Retina (tissue), 1 donor: ENCODE data around the gene NTM.

ENCODE experiments used
- DNase-seq: peaks from one replicate; pipeline ENCODE4 v3.0.0-alpha.2; 2016

Gene NTM

DNA sequence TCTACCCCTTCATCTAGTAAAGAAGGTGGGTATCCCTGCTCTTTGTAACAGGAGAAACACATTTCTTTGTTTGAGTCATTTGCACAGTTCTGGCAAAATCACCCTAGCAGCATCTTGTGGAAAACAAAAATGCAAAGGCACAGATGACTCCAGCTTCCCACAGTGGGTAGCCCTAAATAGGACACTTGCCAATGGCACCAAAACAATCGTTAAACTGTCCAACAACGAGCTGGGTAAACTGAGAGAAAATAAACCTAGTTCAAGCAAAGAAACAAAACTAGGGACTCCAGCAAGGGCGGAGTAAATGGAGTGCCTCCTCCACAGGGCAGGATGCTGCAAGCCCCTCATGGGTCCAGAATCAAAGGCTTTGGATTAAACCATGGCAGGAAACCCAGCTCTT lies 239.5 kb downstream of the NTM start:
- DNase-seq = no peak

DNA sequence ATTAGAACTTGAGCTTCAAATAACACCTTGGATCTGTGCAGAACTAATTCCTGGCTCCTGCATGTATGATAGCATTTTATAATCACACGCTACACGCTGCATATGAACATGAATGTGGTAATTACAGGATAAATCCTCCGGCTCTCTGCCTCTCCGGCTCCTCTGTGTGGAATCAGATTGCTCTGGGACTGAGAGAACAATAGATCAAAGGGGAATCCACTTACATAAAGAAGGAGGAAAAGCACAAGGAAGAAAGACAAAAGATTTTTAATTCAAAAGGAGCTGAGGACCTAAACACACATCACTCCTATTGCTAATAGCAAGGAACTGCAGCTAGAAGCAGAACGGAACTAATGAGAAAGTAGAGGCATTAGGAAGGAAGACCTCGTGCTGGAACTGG lies 240.9 kb downstream of the NTM start:
- DNase-seq = no peak

DNA sequence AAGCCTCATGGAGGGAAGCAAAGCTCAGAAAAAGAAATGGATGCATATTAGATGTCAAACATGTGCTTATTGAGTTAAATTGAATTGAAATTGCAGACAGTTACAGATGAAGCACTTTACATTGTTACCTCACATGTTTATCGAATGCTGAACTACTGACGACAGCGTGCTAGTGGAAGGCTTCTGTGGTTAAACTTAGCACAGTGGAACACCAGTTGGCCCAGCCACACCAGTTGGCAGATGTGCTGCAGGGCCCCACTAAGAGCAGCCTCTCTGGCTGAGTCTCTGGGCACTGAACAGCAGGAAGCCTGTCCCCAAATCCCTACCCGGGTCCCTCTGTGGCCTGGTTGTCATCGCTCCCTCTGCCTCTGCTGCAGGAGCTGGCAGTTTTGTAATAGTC lies 242.1 kb downstream of the NTM start:
- no peak for DNase-seq

DNA sequence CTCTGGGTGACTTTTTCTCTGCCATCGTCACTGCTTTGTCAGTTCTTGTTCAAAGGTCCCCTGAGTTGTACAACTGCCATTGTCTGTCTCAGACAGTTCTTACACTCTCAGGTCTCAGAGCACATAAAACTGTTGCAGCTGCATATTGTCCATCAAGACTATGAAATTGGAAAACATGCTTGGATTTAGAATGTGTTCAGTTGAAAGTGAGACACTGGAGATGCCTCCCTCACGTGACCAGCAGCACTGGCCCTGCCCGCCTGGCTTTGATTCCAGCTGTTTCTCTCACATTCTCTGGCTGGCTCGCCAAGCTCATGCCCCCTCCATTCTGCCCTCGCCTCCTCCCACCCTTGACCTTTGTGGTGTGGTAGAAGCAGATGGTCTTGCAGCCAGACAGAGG lies 244.2 kb downstream of the NTM start:
- peak; percentile 54 for DNase-seq

DNA sequence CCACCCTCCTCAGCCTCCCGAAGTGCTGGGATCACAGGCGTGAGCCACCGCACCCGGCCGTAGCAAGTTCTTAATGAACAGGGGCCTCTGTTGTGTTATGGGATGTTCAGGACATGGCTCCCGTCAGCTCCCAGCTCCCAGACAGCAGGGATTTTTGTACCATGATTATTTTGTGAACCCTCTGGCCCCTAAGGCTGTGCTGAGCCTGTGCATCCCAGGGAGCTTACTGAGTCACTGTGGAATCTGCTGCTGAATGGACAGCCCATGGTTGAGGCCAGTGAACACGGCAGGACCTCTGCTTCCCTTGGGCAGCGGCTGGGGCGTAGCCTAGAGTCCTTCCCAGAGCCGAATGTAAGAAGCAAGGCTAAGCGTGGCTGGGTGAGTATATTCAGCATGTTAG lies 245.2 kb downstream of the NTM start:
- DNase-seq = no peak

DNA sequence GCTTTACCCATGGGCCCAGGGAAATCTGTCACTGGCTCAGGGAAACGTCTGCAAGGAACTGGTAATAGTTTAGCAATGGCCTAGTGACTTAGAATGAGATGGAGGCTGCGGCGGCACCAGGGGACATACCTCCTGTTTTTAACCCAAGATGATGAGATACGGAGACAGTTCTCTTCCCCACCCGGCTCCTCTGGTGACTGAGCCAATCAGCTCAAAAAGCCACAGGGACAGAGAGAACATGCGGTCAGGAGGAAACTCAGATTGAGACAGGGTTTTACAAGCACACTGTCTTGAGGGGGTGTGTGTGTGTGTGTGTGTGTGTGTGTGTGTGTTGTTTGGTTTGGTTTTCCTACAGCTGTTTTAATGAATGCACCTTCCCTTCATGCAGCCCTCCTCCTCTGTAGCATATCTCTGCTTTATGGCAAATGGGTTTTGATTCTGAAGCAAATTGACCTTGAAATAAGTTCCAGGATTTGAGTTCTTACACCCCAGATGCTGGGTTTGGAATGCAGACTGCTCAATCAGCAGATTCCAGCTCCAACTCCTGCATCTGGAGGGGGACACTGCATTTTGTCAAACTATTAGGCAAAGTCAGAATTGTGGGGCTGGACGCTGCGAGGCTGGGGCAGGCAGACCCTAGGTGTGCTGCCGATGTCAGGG lies 246.2 kb downstream of the NTM start:
- no peak for DNase-seq

DNA sequence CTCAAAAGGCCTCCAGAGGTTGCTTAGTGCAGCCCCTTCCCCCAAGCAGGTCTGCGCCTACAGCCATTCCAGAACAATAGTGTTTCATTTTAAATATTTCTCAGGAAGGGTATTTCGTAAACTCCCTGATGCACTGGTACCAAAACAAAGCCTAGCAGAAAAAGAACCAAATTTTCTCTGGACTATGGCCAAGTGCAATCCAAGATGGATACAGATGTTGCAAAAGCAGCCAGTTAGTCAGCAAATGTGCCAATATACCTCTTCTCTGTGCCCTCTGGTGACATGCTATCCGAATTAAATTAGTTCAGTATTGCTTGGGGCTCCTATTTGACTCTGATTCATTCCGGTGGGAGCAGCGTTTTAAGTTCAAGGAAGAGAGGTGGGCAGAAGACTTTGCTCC lies 247.8 kb downstream of the NTM start:
- DNase-seq = no peak

DNA sequence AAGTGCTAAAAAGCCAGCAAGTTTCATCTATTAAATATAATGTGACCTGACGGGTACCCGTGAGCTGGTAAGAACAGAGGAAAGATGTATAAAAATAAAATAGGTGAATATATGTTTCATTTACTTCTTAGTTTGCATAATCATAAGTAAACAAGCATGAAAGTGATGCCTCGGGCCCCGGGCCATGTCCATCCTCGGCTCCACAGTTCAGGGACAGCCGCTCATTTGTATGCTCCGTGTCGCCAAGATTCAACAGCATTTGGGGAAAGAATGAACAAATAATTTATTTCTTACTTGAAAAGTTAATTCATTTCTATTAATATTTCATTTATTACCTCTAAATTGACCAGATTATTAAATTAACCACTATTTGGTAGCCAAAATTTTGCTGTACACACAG lies 251.8 kb downstream of the NTM start:
- no peak for DNase-seq

DNA sequence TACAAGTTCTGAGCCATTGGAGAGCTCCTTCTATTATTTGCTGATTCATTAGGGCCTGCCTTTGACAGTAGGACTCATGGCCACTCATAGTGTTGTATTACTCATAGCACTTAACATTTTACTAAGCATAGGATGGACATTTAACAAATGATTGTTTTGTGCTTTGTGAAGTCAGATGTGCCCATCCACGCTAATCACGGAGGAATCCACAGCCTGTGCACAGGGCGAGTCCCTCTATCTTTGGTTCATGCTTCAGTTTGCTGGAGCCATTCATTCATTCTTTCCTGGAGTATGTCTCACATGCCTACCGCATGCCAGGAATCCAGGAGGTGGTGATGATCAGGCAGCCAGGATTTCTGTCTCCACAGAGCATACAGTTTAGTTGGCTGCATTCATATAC lies 254.1 kb downstream of the NTM start:
- DNase-seq = no peak

DNA sequence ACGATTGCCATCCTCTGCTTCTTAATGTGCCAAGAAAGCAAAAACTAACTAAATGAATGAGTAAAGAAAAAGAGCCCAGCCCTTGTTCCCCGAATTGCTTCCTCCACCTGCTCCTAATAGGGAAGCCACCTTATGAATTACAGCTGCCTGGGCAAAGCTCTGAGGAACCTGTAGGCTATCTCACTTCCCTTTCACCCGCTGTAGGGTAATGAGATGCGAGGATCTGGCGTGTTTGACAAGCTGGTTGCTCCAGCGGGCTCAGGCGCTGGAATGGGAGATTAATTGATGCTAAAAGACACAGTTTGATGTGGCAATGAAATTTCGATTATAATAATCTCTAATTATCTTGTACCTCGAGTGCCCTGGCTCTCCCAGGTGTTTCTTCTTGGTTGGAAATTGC lies 256.4 kb downstream of the NTM start:
- DNase-seq = no peak

DNA sequence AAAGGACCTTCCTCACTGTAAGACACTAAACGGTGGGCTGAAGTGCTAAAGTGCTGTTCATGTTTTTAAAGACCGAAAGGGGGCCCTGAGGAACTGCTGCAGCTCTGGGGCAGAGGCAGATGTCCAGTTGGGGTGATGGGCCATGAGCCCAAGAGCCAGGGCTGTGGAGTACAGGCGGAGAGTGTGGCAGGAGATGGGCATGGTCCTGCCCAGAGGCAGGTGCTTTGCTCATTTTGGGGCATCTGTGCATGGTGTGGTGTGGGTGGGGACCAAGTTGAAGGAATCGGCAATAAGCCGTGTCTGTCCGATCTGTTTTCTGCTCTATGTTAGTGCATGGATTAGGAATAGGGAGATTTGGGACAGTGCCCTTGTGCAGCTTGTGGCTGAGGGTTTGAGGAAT lies 258.3 kb downstream of the NTM start:
- no peak for DNase-seq

DNA sequence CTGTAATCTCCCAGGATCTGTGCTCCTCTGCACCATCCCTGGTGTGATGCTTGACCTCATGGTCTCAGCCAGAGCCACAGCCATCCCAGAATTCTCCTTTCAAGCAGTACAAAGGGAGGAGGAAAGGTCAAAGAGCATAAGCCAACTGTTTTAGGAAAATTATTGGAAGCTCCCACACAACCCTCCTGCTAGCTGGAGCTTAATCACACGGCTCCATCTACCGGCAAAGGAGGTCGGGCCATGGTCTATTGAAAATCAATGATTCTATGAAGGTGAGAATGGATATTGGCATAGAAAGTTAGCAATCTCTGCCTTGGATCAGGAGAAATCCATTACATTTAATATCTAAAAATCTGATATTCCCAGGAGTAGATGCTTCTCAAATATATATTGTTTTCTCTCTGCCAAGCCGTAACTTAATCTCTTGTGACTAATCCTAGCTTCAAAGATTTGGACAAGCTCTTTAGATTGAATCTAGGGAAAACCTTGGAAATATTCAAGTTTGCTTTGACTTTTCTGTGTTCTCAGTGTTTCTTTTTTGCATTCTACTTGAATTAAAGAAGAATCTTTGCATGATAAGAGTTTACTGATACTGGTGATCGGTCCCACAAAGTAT lies 259.6 kb downstream of the NTM start:
- no peak for DNase-seq

DNA sequence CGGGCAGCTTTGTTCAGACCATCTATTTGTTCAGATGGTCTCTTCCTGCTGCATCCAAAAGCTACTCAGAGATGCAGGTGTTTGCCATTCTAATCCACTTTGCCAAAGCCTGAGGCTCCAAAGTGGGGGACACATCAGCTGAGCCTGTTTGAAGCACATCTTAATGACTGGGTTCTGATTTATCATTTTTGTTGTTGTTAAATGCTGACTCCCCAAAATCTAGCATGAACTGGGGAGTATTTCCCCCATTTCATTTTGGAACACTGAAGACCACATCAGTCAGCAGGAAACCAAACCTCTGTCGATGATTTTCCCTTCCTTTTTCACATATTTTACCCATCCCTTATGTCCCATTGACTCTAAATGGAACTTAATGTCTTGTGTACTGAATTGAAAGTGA lies 262.6 kb downstream of the NTM start:
- DNase-seq = no peak

DNA sequence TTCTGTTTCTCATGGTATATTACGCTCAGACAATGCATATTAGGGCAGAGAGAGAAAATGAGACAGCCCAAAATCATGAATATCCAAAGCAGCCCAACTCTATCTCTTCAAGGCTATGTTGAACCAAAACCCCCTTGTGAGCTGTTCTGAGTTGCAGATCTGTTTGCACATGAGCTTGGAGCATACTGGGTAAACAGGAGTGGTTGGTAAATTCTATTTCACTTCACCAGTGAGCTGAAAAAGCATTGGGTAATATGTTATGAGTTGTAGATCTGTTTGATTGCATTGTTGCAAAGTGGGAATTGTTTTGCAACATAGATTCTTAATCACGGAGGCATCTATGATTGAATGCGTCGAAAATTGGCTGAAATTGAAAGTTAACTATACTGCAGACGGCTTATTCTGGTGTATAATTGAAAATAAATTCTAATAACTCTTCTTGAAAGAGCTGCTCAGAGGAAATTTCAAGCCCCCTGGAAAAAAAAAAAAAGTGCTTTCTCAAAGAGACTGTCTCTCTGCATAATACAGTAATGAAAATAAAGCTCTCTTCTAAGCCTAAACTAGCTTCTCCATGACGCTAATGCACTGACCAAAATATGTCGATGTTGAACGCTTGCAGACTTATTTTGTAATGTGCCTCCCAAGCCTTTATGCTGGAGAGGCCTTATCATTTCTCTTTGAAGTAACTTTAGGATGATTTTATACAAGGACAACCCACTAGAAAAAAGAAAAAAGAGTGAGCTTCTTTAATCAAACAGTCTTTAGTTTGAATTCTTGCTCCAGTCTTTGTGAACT lies 263.7 kb downstream of the NTM start:
- no peak for DNase-seq

DNA sequence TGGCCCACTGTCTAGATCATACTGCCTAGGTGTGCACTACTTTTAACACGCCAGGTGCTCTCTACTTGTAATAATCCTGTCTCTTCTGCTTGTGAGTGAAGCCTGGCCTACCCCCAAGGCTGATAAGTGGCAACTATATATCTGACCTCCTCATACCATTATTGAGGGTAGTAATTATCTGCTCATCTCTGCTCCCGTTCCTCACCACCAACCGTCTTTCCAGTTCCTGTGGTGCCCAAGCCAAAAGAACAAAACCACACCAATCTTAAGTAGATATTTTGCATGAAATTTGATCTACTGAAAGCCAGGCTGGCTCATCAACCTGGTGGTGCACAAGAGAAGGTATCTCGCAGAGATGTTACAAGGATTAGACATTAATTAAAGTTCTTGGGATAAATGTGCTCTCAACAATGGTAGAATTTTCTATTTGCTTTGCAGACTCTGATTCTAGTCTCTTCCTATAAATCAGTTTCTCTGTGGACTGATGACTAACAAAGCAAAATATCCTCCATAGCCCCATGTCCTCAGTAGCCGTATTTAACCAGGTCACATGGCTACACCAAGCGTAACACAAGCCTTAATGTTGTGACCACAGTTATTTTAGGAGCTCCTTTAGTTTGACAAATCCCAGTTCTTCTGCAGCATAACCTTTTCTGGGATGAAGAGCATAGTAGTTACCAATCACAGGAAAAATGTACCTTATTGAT lies 267.2 kb downstream of the NTM start:
- no peak for DNase-seq

DNA sequence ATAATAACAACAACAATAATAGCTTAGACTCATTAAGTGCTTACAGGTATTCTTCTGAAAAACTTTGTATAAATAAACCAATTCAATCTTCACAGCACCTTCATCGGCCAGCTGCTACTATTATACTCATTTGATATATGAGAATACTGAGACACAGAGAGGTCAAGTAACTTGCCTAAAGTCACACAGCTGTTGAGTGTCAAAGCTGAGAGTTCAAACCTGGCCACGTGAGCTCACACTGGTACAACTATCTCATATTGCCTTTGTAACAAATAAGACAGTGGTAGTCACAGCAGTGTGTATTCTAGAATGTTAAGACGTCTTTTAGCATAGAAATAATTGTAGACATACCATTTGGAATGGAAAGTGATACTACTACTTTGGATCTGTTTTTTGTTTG lies 268.5 kb downstream of the NTM start:
- no peak for DNase-seq

DNA sequence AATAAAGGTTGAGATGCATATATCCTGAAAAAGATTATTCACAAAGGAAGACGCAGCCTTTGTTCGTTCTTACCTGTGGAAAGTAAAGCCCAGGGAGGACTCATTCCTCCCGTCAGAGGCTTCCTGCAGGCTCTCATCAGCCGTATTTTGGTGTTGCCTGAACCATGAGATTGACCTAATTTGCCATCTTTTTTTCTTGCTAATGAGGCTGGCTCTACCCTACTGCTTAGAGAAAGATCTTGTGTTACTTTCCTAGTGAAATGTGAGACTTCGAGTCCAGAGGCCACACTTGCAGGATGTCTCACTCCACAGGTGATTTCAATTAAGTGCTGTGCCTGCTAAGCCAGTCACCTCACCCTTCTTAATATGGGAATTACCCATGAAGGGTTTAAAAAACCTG lies 269.9 kb downstream of the NTM start:
- peak; percentile 49 for DNase-seq

DNA sequence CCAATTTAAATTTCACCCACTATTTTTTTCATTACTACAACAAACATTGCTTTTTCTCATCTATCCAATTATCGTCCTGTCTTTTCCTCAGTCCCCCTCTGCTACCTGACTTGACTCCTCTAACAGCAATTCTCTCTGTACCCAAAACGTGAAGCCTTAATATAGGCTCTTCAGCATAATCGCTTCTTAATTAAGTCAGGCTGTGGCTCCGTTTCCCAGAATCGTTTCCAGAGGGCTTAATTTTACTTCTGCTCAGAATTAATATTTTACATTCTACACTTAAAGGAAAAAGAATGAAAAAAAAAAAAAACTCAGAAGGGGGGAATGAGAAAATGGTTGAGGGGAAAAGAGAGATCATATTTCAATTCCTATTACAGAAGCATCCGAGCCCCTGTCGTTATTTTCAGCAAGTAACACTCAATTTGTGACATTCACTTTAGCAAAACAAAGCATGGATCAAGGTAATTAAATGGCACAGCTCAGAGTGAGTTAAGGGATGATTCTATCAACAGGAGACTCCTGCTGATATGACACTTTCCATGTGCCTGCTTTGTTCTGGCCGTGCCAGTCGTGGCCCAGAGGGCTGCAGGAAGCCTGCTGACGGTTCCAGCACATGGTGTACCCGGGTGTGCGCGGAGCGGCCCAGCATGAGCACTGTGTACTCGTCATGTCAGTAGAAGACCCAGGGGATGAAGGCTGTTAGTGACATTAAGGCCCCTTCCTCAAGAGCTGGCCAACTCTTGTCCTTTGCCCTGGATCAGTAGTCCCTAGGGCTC lies 272.5 kb downstream of the NTM start:
- DNase-seq = peak; percentile 60

DNA sequence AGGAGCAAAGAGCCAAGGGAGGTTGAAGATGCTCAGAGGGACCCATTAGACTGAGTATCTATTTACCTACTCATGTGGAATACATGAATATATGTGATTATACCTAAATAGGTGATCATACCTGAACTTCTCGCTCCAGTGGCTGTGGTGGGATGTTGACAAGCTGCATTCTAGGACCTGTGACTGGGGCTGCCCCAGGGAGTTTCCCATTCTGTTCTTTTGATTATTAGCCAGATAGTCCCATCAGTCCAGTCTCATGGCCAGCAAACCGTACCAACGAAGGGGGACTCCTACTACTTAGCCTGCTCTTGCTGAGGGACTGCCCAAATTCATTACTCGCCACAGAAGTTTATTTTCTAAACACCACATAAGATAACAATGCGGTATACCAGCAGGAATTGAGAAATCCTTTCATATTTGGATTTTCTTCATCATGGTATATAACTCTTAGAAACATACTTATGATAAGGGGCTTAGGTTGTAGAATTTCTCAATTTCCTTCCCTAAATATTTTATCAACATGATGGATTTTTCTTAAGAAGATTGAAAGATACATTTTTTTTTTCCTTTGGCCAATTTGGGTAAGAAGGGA lies 273.9 kb downstream of the NTM start:
- DNase-seq = no peak

DNA sequence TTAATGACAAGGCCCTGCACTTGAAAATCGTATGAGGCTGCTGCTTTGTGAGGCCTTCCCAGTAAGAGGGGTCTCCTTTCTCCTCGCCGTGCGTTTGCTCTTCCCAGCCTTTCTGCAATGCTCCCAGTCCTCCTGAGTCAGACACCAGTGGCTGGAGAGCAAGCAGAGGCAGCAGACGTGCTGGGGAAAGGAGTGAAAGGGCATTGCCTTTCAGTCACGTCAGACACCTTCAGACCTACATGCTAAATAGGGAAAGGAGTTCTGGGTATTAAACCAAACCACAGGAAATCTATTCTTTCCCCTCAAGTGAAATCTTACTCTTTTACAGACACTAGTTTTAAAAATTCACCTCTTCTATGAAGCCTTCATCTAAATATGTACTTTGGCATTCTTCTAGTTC lies 274.8 kb downstream of the NTM start:
- no peak for DNase-seq

DNA sequence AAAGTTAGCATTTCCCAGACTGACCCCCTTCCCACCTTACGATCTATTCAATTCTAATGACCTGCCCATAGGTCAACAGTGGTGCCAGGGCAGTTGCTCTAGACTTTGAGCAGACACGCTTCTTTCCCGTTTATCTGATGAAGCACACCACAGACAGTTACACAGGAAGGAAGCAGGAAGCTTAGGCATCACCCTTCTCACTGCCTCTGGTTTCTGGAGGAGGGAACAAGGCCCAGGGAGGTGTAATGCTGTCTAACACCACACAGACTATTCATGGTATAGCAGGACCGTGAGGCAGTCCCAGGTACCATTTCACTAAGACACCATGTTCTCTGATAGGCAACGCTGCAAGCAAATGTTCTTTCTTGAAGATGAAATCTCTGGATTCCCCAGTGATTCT lies 279.4 kb downstream of the NTM start:
- DNase-seq = no peak

DNA sequence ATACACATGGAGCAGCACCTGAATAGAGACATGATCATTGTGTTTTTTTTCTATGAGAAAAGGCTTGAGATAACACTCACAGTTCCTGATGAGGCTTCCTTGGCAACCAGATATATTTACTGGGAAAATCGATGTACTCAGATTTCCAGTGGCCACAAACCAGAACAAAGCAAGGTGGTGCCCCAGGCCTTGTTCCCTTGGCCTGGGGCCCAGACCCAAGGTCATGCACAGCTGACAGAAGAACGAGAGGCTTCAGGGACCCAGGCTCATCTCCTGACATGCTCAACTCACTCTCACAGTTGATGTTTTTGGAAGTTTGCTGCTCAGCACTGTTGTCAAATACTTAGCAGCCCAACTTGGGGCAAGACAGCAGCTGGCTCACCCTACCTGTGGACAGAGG lies 281.8 kb downstream of the NTM start:
- no peak for DNase-seq

DNA sequence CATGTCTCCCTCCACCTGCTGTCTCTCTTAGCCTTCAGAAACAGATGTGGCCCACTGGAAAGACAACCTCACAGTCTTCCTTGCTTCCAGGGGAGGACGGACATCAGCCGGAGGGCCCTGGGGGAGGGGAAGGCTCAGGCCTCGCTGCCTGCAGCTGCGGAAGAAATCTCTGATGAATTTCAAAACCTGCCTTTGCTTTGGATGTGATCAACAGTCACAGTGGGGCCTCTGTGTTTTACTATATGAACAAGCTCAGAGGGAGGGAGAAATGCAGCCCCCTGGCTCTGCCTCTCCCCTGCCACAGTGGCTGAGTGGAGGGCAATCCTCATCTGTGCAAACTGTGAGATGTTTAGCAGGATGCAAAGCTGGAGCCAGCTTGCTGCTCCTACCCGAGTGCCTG lies 282.8 kb downstream of the NTM start:
- DNase-seq = peak; percentile 66
